Limb (tissue), 2 donors: ENCODE measurements around the gene FBXO2.
"Not testable (repeated sequence)": the region's sequence is repeated elsewhere in the genome, so short reads cannot be mapped to it uniquely, and the experiment has no call there.

ENCODE experiments used
- DNase-seq, 2 donors: peaks; one replicate each; pipeline ENCODE4 v3.0.0-alpha.2; 2016; ENCODE audit errors: extremely low spot score in 2 of 2

FBXO2 gene

DNA sequence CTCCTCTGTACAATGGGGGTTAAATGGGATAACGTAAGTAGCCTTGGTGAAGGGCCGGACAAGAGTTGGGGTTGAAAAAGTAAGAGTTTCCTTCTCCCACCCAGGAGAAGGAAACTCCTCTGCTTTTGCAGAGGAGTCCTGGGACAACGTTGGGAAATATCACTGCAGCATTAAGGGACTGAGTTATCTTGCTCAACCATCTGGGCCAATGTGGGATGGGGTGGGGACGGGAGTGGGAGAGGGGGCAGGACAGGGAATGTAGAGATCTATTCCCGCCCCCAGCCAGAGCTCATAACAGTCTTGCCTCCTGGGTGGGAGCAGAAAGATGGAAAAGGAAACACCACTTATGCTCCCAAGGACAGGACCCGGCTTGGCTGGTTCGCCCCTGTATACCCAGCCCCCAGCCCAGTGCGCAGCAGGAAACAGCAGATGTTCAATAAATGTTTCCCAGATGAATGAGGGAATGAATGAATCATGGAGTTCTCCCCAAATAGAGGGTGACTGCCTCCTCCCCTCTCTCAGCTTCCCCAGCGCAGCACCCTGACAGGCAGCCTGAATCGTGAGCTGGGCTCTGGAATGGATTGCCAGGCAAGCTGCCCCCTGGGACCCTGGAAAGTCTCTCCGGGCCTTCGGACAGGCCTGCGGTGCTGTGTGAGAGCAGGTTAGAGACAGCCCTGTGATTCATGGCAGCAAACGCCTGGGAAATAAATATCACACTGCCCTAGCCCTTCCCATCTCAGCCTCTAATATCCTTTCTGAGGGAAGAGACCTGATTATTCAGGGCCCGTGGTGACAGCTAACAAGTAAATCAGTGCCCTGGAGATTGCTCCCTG is 24.8 kb downstream of the FBXO2 start:
- no peak for DNase-seq

DNA sequence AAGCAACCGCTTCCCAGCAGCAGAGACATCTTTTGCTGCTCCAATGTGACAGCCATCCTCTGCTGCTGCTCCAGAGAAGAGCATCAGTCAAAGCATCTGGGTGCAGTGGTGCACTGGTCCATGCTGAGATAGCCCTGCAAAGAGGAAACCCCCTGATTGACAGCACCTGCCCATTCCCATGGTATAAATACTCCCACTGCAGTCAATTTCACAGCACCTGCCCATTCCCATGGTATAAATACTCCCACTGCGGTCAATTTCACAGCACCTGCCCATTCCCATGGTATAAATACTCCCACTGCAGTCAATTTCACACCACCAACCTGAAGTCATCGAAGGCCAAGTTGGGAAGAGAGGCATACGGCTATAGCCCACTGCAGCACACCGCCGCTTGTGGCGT is 25.5 kb downstream of the FBXO2 start:
- no peak for DNase-seq

- no peak for DNase-seq
These were observed 27.7 kb downstream of the FBXO2 start for GRCh38 chr1:11626551-11626950.

DNA sequence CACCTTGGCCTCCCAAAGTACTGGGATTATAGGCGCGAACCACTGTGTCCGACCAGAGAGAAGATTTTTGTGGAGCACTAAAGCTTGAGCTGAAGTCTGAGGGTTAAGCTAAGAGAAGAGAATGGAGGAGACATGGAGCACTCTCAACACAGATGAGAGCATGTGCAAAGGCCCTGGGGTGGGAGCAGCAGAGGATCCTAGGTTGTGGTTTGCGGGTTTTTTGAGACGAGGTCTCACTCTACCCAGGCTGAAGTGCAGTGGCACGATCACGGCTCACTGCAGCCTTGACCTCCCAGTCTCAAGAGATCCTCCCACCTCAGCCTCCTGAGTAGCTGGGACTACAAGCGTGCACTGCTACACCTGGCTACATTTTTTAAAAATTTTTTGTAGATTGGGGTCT is 30.5 kb downstream of the FBXO2 start:
- no peak for DNase-seq

DNA sequence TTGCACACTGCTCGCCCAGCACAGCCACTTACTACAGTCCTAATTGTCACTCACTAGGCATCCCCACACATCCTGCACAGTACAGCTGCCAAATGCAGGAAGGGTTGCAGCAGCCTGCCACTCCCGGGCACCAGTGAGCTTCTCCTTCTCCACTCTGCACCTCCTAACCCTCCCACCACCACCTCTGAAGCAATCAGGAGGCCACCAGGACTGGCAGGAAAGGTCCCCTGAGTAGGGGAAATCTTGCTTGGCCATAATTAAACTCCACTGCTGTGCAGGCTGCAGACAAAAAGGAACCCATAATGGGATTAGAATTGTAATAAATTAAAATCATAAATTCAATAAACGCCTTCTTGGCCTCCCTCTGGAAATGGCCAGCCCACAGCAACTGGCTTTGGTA is 31.8 kb downstream of the FBXO2 start:
- DNase-seq, result no peak

DNA sequence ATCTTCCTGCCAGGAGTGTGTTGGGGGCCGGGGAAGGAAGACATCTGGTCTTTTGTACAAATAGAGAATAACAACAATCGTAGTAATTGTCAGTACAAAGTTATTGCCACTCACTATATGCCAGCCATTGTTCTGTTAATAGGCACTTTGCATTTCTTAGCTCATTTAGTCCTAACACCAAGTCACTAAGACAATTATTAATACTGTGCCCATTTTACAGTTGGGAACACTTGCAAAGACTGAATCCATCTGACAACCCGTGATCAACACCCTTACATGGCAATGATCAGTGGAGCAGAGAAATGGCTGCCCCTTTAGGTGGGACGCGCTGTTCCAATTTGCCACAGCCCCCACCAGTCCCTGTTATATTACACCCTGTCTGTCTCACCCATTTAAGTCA is 33.3 kb downstream of the FBXO2 start:
- DNase-seq, result no peak

DNA sequence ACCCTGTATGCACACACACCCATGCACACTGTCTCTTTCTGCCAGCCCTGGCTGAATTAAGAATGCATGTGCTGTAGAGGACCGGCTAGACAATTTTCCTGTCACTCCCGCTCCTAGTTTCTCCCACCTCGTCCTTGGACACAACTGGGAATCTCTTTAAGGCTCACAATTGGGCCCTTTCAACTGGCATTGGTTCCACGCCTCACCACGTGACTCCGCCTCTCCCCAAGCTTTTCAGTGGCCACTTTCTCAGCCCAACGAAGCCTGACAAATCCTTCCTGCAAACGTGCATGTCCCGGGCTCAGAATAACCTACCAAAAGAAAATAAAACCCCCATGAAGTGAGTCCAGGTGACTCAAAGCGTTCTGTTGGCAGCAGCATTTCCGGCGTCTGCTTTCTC is 33.8 kb downstream of the FBXO2 start:
- DNase-seq, result no peak

GRCh38 chr1:11617741-11618140 is 36.5 kb downstream of the FBXO2 start:
- no peak for DNase-seq

- DNase-seq, result no peak
These were observed 36.9 kb downstream of the FBXO2 start for GRCh38 chr1:11617314-11617713.

DNA sequence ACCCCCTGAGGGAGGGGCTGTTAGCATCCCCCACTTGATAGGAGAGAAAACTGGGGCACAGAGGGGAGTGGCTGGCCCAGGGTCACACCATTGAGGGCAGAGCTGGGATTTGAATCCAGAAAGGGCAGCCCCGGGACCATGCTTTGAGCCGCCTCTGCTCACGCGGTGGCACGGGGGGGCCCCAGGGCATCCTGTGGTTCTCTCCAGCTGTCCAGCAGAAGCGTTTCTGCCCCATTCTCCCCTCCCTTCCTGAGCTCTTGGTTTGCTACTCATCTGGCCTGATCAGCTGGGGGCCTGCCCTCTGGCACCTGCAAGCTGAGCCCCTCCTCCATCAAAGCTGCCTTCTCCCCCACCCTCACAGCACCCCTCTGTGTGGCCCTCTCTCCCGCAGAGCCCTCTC is 37.5 kb downstream of the FBXO2 start:
- DNase-seq, result no peak

- DNase-seq, result no peak
These were observed 39.1 kb downstream of the FBXO2 start for GRCh38 chr1:11615090-11615489.

GRCh38 chr1:11613347-11613746 is 40.9 kb downstream of the FBXO2 start:
- no peak for DNase-seq

DNA sequence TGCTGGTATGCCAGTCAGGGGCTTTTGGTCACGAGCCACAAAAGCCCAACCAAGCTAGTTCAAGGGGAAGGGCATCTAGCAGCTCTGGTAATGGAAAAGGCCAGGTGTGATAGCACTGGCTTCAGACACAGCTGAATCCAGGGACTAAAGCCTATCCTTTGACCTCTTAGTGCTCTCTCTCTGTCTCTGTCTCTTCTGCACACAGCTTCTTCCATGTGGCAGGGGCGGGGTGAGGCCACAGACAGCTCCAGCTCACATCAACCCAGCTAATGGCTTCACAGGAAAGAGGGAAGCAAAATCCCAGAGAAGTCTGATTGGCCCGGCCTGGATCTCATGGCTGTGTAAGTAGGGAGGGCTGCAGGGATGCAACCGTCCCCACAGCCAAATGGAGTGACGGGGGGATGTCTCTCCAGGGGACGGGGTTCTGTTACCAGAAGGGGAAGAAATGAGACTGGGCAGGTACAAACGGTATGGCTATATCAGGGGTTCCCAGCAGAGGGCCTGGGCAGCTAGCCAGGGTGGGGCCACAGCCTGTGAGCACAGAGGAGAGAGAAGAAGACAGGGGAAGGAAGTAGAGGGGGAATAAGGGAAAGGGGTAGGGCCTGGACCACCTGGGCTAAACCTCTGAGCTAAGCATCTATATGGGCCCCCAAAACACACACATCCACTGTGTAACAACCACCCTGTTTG is 42.4 kb downstream of the FBXO2 start:
- DNase-seq, result no peak

- DNase-seq, result no peak
These were observed 43.5 kb downstream of the FBXO2 start for GRCh38 chr1:11610629-11611180.

DNA sequence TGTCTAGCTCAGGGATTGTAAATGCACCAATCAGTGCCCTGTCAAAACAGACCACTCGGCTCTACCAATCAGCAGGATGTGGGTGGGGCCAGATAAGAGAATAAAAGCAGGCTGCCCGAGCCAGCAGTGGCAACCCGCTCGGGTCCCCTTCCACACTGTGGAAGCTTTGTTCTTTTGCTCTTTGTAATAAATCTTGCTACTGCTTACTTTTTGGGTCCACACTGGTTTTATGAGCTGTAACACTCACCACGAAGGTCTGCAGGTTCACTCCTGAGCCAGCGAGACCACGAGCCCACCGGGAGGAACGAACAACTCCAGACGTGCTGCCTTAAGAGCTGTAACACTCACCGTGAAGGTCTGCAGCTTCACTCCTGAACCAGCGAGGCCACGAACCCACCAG is 44.9 kb downstream of the FBXO2 start:
- DNase-seq, result not testable (repeated sequence)

DNA sequence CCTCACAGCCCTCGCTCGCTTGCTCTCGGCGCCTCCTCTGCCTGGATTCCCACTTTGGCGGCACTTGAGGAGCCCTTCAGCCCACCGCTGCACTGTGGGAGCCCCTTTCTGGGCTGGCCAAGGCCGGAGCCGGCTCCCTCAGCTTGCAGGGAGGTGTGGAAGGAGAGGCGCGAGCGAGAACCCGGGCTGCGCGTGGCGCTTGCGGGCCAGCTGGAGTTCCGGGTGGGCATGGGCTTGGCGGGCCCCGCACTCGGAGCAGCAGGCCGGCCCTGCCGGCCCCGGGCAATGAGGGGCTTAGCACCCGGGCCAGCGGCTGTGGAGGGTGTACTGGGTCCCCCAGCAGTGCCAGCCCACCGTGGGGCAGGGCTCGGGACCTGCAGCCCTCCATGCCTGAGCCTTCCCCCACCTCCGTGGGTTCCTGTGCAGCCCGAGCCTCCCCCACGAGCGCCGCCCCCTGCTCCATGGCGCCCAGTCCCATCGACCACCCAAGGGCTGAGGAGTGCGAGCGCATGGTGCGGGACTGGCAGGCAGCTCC is 45.6 kb downstream of the FBXO2 start:
- DNase-seq, result not testable (repeated sequence)

- DNase-seq, result no peak
These were observed 47.5 kb downstream of the FBXO2 start for GRCh38 chr1:11606775-11607174.

DNA sequence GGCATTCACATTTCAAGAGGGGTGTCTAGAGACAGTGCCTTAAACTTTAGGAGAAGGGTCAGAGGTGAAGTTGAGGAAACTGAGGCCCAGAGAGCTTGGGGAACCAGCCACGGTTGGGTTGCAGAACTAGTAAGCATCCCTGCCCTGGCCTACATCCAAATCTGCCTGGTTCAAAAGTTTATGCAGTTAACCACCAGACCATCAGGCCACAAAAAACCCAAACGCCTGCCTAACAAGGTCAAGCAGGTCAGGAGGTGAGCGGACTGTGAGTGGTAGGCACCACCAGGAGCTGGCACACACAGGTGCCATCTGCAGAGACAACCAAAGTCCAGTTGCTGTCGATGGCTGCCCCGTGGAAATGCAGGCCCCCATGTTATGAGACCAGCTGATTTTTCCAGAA is 51.2 kb downstream of the FBXO2 start:
- no peak for DNase-seq

- DNase-seq, result no peak
These were observed 51.8 kb downstream of the FBXO2 start for GRCh38 chr1:11602424-11602823.

DNA sequence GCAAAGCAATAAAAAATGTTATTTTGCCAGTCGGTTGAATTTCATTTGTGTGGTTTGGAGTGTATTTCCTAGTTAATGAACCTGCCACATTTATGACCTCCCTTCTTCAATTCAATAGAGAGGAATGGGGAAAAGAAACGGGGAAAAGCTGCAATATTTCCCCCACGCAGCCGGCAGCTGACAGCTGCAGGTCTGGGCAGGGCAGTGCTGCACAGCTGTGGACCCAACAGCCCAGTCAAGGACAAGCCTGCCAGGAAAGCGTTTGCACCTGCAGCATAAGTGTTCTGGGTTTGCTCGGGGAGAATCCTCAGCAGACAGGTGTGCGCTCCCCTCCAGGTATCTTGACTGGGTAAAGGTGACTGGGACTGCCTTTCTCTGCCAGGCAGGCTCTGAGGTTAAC is 53.4 kb downstream of the FBXO2 start:
- no peak for DNase-seq

- DNase-seq, result no peak
These were observed 54.2 kb downstream of the FBXO2 start for GRCh38 chr1:11599891-11600576.

DNA sequence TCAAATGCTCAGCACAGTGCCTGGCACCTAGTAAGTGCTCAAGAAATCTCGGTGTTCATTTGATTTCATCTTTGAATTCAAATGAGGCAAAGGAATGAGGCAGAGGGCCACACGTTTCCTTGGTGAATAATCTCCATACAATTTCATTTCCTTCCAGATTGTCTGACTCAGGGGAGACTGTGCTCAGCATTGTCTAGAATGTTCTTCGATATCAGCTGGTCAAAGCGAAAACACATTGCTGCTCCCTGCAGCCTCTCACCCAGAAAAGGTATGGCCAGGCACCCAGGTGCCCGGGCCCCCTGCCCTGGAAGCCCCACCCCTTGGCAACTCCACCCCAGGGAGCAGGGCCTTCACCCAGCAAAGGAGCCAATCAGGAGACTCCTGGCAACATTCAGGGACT is 55.8 kb downstream of the FBXO2 start:
- no peak for DNase-seq
